HCT116 (cell line): ENCODE results near the gene AGGF1.

Experiments
- CTCF ChIP-seq, 3 experiments: fragments of 200-600 bp in 1 of 3; sonication (generic) in 1 of 3; IDR thresholded peaks in 2 of 3; conservative IDR thresholded peaks in 1 of 3; 2 replicates each; pipeline ENCODE4 v1.5.1; 2012 to 2017; ENCODE audit warnings: low read depth in 2 of 3, low read length in 2 of 3, antibody characterized with exemption in 1 of 3, borderline replicate concordance in 1 of 3, control low read depth in 1 of 3, mild to moderate bottlenecking in 1 of 3, mixed read lengths in 1 of 3, mixed run types in 1 of 3, moderate library complexity in 1 of 3; ENCODE audit not compliant: insufficient read depth in 1 of 3
- ELF1 ChIP-seq: IDR thresholded peaks from 2 replicates; pipeline ENCODE4 v1.6.1; 2012; ENCODE audit warnings: low read depth, borderline replicate concordance
- EZH2 ChIP-seq: fragments of 200-600 bp; sonication (generic); IDR thresholded peaks from 2 replicates; pipeline ENCODE4 v1.6.1; 2017; ENCODE audit warnings: antibody characterized with exemption, mixed run types
- EZH2phosphoT487 ChIP-seq: fragments of 200-600 bp; IDR thresholded peaks from 2 replicates; pipeline ENCODE4 v1.6.1; 2018; ENCODE audit warnings: antibody characterized with exemption, borderline replicate concordance
- FOSL1 ChIP-seq: IDR thresholded peaks from 2 replicates; pipeline ENCODE4 v1.6.1; 2012; ENCODE audit warnings: low read depth
- POLR2A ChIP-seq: IDR thresholded peaks from 2 replicates; pipeline ENCODE4 v1.7.0; 2011; ENCODE audit warnings: borderline replicate concordance; ENCODE audit not compliant: insufficient read depth, insufficient read length; ENCODE audit errors: extremely low read depth
- POLR2AphosphoS5 ChIP-seq: IDR thresholded peaks from 2 replicates; pipeline ENCODE4 v1.6.1; 2011; ENCODE audit warnings: mild to moderate bottlenecking, low read depth, low read length, moderate library complexity
- RAD21 ChIP-seq: IDR thresholded peaks from 2 replicates; pipeline ENCODE4 v1.6.1; 2012; ENCODE audit warnings: low read depth, mild to moderate bottlenecking
- YY1 ChIP-seq: IDR thresholded peaks from 2 replicates; pipeline ENCODE4 v1.6.1; 2011; ENCODE audit warnings: low read length, low read depth, moderate library complexity, mild to moderate bottlenecking; ENCODE audit not compliant: insufficient replicate concordance; ENCODE audit errors: extremely low read depth
- TF ChIP-seq, protein P1 (sequence below): IDR thresholded peaks from 2 replicates; pipeline ENCODE4 v1.6.1; 2012; ENCODE audit warnings: low read depth

DNA sequence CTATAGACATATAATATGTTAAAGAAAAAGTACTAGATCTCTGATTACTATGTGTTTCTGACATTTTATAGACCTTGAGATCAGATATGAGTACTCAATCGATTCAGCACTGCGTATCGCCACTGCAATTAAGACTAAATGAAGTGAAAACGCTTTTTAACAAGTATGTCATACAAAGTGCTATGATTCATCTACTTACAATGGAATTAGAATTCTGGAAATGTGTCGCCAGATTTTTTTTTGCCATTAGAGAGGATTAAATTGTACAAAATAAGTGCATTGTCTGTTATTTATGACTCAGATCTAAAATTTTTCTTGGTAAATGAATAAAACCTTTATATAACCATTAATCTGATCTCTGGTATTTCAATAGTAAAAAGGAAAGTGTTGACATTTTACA lies 20.0 kb upstream of the AGGF1 start:
- TF ChIP-seq POLR2AphosphoS5 (no peak), CTCF (IDR thresholded peaks at IDR 0.05 in 2 of 3, conservative IDR thresholded peaks at IDR 0.05 in 1 of 3; ENCODE audit: borderline replicate concordance in 1 of 3, insufficient read depth in 1 of 3, low read depth in 2 of 3, low read length in 2 of 3) (no peak), ELF1 (no peak), EZH2 (no peak), POLR2A (no peak), RAD21 (no peak), FOSL1 (no peak), YY1 (no peak), EZH2phosphoT487 (no peak)
- TF ChIP-seq, protein P1, sequence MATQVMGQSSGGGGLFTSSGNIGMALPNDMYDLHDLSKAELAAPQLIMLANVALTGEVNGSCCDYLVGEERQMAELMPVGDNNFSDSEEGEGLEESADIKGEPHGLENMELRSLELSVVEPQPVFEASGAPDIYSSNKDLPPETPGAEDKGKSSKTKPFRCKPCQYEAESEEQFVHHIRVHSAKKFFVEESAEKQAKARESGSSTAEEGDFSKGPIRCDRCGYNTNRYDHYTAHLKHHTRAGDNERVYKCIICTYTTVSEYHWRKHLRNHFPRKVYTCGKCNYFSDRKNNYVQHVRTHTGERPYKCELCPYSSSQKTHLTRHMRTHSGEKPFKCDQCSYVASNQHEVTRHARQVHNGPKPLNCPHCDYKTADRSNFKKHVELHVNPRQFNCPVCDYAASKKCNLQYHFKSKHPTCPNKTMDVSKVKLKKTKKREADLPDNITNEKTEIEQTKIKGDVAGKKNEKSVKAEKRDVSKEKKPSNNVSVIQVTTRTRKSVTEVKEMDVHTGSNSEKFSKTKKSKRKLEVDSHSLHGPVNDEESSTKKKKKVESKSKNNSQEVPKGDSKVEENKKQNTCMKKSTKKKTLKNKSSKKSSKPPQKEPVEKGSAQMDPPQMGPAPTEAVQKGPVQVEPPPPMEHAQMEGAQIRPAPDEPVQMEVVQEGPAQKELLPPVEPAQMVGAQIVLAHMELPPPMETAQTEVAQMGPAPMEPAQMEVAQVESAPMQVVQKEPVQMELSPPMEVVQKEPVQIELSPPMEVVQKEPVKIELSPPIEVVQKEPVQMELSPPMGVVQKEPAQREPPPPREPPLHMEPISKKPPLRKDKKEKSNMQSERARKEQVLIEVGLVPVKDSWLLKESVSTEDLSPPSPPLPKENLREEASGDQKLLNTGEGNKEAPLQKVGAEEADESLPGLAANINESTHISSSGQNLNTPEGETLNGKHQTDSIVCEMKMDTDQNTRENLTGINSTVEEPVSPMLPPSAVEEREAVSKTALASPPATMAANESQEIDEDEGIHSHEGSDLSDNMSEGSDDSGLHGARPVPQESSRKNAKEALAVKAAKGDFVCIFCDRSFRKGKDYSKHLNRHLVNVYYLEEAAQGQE, result no peak
